IPS-18c (cell line): ENCODE measurements around the gene SYNJ2.

Source experiments
- H3K4me3 ChIP-seq: 2 replicates; pipeline ENCODE4 v1.7.0; 2013; ENCODE audit warnings: low read depth, mild to moderate bottlenecking, low read length, moderate library complexity; ENCODE audit not compliant: insufficient read depth
- H3K9me3 ChIP-seq: one replicate; pipeline ENCODE4 v1.6.1; 2013; ENCODE audit warnings: mild to moderate bottlenecking, low read length, moderate library complexity; ENCODE audit not compliant: control insufficient read depth, insufficient read depth

The SYNJ2 gene

GRCh38 chr6:158050955-158051354 is 69.3 kb downstream of the SYNJ2 start:
- no peak overlapping the region for H3K4me3 ChIP-seq
- no peaks in the 10 kb centered on the region for H3K9me3 ChIP-seq

GRCh38 chr6:158051968-158052367 is 70.3 kb downstream of the SYNJ2 start:
- Histone ChIP-seq H3K9me3 (no peaks in the 10 kb centered on the region), H3K4me3 (no peak overlapping the region)

GRCh38 chr6:158053377-158054313 is 72.0 kb downstream of the SYNJ2 start:
- Histone ChIP-seq H3K9me3 (no peaks in the 10 kb centered on the region), H3K4me3 (no peak overlapping the region)

- Histone ChIP-seq H3K9me3 (no peaks in the 10 kb centered on the region), H3K4me3 (no peak overlapping the region)
Measured at GRCh38 chr6:158056355-158056754, 74.7 kb downstream of the SYNJ2 start.

- H3K9me3 ChIP-seq: no peaks in the 10 kb centered on the region
- no peak overlapping the region for H3K4me3 ChIP-seq
Measured at GRCh38 chr6:158056804-158057203, 75.1 kb downstream of the SYNJ2 start.

- H3K9me3 ChIP-seq: no peaks in the 10 kb centered on the region
- no peak overlapping the region for H3K4me3 ChIP-seq
Measured at GRCh38 chr6:158057213-158057987, 75.7 kb downstream of the SYNJ2 start.

- no peak overlapping the region for H3K4me3 ChIP-seq
- H3K9me3 ChIP-seq: no peaks in the 10 kb centered on the region
Measured at GRCh38 chr6:158058171-158058651, 76.5 kb downstream of the SYNJ2 start.

- no peaks in the 10 kb centered on the region for H3K9me3 ChIP-seq
- no peak overlapping the region for H3K4me3 ChIP-seq
Measured at GRCh38 chr6:158059108-158059507, 77.4 kb downstream of the SYNJ2 start.

GRCh38 chr6:158060455-158061360 is 79.0 kb downstream of the SYNJ2 start:
- Histone ChIP-seq H3K9me3 (no peaks in the 10 kb centered on the region), H3K4me3 (no peak overlapping the region)

GRCh38 chr6:158061361-158061708 is 79.7 kb downstream of the SYNJ2 start:
- Histone ChIP-seq H3K4me3 (no peak overlapping the region), H3K9me3 (no peaks in the 10 kb centered on the region)

- H3K4me3 ChIP-seq: no peak overlapping the region
Measured at GRCh38 chr6:158061709-158062461, 80.2 kb downstream of the SYNJ2 start.

GRCh38 chr6:158063736-158064135 is 82.1 kb downstream of the SYNJ2 start:
- Histone ChIP-seq H3K9me3 (peaks cover 2% of the 10 kb centered on the region), H3K4me3 (no peak overlapping the region)

More at GRCh38 chr6:158061709-158062461, 80.2 kb downstream of the SYNJ2 start:
- H3K9me3 ChIP-seq: no peaks in the 10 kb centered on the region

GRCh38 chr6:158064725-158065251 is 83.1 kb downstream of the SYNJ2 start:
- no peak overlapping the region for H3K4me3 ChIP-seq
- peaks cover 2% of the 10 kb centered on the region for H3K9me3 ChIP-seq

- H3K4me3 ChIP-seq: no peak overlapping the region
- H3K9me3 ChIP-seq: peaks cover 2% of the 10 kb centered on the region
Measured at GRCh38 chr6:158066136-158066781, 84.6 kb downstream of the SYNJ2 start.

GRCh38 chr6:158067436-158068015 is 85.9 kb downstream of the SYNJ2 start:
- peaks cover 2% of the 10 kb centered on the region for H3K9me3 ChIP-seq
- H3K4me3 ChIP-seq: no peak overlapping the region
